Epithelial cell of proximal tubule (primary cell): ENCODE data around the gene MAML3. TPM values are rescaled to one million over a fixed set of nuclear protein-coding genes. Genes with fewer than 3 reads are reported as not detected.

Experiments
- DNase-seq: peaks from one replicate; pipeline ENCODE4 v3.0.0-alpha.2; 2011; ENCODE audit warnings: low read depth
- H3K4me3 ChIP-seq: 2 replicates; pipeline ENCODE4 v1.5.1; 2011; ENCODE audit warnings: low read depth, mild to moderate bottlenecking, low read length
- total RNA-seq: library from RNA; depleted of rRNA; stranded (reverse); fragments of >200 nt; gene quantifications from 2 replicates; pipeline ENCODE4 v1.2.3, GENCODE V29; 2015
- TF ChIP-seq, protein P1 (sequence below): conservative IDR thresholded peaks from 2 replicates; pipeline ENCODE4 v1.5.1; 2012; ENCODE audit warnings: low read depth, mild to moderate bottlenecking, low read length

The MAML3 gene
- total RNA-seq, 1 donor from 2014 or later = 1.2 TPM

DNA sequence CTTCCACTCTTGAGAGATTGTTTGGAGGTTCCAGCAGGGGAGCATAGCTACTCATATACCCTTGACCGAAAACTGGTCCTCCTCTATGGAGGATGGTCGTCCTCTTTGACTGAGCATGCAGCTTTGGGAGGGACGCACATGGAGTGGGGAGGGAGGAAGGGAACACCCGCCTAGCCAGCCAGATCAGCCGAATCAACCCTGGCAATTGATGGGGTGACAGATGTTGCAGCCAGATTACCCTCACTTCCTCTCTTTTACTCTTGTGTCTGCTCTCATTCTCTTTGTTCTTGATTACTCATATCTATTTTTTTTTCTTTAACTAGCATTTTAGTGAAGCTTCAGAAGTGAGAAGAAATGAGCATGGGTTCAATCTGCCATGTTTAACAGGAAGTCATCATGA, 468.8 kb downstream of the MAML3 start:
- TF ChIP-seq, protein P1, sequence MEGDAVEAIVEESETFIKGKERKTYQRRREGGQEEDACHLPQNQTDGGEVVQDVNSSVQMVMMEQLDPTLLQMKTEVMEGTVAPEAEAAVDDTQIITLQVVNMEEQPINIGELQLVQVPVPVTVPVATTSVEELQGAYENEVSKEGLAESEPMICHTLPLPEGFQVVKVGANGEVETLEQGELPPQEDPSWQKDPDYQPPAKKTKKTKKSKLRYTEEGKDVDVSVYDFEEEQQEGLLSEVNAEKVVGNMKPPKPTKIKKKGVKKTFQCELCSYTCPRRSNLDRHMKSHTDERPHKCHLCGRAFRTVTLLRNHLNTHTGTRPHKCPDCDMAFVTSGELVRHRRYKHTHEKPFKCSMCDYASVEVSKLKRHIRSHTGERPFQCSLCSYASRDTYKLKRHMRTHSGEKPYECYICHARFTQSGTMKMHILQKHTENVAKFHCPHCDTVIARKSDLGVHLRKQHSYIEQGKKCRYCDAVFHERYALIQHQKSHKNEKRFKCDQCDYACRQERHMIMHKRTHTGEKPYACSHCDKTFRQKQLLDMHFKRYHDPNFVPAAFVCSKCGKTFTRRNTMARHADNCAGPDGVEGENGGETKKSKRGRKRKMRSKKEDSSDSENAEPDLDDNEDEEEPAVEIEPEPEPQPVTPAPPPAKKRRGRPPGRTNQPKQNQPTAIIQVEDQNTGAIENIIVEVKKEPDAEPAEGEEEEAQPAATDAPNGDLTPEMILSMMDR = no peak
- DNase-seq = no peak
- no peak overlapping the region for H3K4me3 ChIP-seq

DNA sequence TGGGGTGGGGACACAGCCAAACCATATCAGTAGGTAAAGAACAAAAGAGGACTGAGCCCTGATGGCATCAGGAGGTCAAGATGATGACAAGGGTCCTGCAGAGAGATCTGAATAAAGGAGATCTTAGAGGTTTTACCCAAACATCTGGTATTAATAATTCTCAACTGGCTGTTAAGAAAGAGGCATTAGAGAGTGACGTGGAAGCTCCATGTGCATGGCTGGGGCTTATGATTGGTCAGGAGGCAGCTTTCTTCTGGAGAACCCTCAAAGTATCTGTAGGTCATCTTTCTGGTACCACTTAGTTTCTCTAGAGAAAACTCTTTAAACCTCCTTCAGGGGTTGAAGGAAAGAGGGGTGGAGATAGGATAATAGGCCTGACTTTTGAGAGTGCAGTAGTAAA, 469.6 kb downstream of the MAML3 start:
- no peak overlapping the region for H3K4me3 ChIP-seq
- no peak for DNase-seq
- TF ChIP-seq, protein P1 = no peak

DNA sequence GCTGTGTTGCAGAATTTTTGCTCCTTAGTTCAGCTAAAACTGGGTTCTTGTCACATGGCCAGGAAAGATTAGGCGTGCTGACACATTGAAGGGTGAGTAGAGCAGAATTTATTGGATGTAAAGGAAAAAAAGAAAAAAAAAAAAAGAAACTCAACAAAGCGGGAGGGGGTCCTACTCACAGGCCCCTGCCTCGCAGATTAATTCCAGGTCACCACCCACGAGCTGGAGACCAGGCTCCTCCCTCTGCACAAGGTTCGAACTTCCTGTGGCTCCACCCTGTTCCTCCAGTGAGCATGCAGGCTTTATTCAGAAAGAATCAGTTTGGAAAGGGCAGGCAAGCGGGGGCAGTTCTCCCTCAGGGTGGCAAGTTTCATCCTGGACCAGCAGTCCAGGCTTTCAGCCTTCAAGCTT, 471.2 kb downstream of the MAML3 start:
- DNase-seq = no peak
- TF ChIP-seq, protein P1 = no peak
- H3K4me3 ChIP-seq = no peak overlapping the region

DNA sequence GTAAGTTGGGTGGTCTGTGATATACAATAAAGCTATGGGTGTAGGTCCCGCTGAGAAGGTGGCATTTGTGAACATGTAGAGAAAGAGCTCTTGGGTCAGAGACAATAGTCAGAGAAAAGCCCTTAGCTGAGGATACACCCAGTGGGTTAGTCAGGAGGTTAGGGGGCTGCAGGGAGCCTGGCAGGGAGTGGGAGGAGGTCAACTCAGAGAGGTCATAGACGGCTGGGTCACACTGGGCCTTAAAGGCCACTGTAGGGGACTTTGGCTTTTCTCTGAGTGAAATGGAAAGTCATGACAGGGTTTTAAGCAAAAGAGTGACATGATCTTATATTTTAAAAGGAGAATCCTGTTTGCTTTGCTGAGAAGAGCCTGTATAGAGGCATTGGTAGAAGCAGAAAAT, 471.7 kb downstream of the MAML3 start:
- TF ChIP-seq, protein P1 = no peak
- no peak for DNase-seq
- no peak overlapping the region for H3K4me3 ChIP-seq

DNA sequence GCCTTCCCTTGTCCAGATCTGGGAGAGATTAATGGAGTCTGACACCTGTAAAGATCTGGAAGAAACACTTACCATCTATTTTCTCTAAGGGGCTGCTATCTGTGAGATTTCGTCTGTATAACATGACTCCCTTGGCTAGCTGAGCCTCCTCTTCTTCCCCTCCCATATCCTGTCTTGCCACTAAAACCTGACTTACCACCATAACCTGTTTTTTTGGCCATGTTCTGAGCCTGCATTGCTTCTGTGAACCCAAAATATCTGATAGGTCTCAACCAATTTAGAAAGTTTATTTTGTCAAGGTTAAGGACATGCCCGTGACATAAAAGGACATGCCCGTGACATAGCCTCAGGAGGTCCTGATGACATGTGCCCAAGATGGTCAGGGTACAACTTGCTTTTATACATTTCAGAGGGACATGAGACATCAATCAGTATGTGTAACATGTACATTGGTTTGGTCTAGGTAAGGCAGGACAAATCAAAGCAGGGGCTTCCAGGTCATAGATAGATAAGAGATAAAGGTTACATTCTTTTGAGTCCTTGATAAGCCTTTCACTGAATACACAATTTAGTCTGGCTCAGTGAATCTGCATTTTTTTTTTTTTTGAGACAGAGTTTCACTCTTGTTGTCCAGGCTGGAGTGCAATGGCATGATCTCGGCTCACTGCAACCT, 476.9 kb downstream of the MAML3 start:
- TF ChIP-seq, protein P1 = no peak
- no peak overlapping the region for H3K4me3 ChIP-seq
- DNase-seq = no peak

DNA sequence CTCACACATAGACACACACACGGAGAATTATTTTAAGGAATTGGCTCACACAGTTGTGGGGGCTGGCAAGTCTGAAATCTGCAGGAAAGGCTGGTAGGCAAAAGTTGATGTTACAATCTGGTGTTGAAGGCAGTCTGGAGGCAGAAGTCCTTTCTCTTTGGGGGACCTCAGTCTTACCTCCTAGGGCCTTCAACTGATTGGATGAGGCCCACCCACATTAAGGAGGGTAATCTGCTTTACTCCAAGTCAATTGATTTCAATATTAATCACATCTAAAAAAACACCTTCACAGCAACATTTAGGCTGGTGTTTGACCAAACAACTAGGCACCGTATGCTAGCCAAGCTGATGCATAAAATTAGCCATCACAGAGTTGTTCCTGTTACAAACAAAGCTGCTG, 477.6 kb downstream of the MAML3 start:
- TF ChIP-seq, protein P1 = no peak

DNA sequence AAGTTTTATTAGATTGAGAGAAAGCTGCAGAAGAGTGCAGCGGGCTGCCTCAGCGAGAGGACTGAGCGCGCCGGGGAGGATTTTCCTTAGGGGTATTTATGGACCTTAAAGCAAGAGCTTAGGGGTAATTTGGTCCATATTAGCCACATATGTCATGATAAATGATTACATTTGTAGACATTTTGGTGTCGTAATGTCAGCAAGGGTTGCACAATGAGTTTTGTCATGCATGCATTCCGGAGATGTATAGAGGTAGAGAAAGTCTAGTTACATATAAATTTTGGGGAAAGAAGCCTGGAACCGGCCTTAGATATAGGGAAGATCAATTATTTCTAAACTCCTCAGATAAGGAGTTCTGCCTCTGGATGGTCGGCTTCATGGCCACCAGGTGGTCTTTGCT, 478.3 kb downstream of the MAML3 start:
- DNase-seq = no peak
- no peak overlapping the region for H3K4me3 ChIP-seq
- TF ChIP-seq, protein P1 = no peak

More for the DNA sequence above, 477.6 kb downstream of the MAML3 start:
- H3K4me3 ChIP-seq = no peak overlapping the region
- DNase-seq = no peak
